Measurements from ENCODE around the gene CLDN14.

GRCh38 chr21:36419241-36419640 lies 60.7 kb downstream of the CLDN14 start:
- TF ChIP-seq, protein P1, sequence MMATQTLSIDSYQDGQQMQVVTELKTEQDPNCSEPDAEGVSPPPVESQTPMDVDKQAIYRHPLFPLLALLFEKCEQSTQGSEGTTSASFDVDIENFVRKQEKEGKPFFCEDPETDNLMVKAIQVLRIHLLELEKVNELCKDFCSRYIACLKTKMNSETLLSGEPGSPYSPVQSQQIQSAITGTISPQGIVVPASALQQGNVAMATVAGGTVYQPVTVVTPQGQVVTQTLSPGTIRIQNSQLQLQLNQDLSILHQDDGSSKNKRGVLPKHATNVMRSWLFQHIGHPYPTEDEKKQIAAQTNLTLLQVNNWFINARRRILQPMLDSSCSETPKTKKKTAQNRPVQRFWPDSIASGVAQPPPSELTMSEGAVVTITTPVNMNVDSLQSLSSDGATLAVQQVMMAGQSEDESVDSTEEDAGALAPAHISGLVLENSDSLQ (IDR thresholded peaks at IDR 0.05), result no peak
- TF ChIP-seq BHLHE40 (IDR thresholded peaks at IDR 0.05; ENCODE audit: borderline replicate concordance) (no peak), SP1 (IDR thresholded peaks at IDR 0.05) (no peak), NFRKB (IDR thresholded peaks at IDR 0.05) (no peak), L3MBTL2 (conservative IDR thresholded peaks at IDR 0.05) (no peak), ARNT (IDR thresholded peaks at IDR 0.05) (no peak), ELF4 (IDR thresholded peaks at IDR 0.05) (no peak), CTBP1 (IDR thresholded peaks at IDR 0.05; ENCODE audit: borderline replicate concordance) (no peak), FOXM1 (IDR thresholded peaks at IDR 0.05; ENCODE audit: borderline replicate concordance) (no peak), SUZ12 (IDR thresholded peaks at IDR 0.05) (no peak), FOXA1 (IDR thresholded peaks at IDR 0.05) (no peak)

All from HEK293T (cell line).